ENCODE measurements around the gene TUBGCP6. TPM values are rescaled to one million over a fixed set of nuclear protein-coding genes. Genes with fewer than 3 reads are reported as not detected.

Gene TUBGCP6
- total RNA-seq, 1 experiment from 2014 or later, result 38.6 TPM

DNA sequence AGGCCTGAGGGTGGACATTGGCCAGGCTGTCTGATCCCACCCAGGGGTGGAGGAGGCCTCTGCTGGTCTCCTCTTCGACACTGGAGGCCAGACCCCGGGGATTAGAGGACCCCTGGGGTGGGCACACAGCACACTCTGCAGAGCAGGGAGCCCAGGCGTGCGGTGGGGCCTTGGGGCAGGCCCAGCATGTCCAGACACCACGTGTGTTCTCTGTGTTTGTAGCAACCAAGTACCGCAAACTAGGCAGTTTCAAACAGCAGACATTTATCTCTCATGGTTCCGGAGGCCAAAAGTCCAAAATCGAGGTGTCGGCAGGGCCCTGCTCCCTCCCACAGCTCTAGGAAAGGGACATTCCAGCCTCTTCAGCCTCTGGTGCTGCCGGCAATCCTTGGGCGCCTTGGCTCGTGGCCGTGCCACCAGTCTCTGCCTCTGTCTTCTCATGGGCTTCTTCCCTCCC lies 72.8 kb downstream of the TUBGCP6 start:
- TF ChIP-seq ZFX (IDR thresholded peaks at IDR 0.05) (no peak), JUND (IDR thresholded peaks at IDR 0.05) (no peak), SRF (IDR thresholded peaks at IDR 0.05; ENCODE audit: low read depth) (no peak), YY1 (IDR thresholded peaks at IDR 0.05; ENCODE audit: extremely low read depth, insufficient replicate concordance, low read depth, low read length) (no peak), SIN3A (IDR thresholded peaks at IDR 0.05; ENCODE audit: low read depth) (no peak), EGR1 (IDR thresholded peaks at IDR 0.05; ENCODE audit: low read depth) (no peak), ZNF274 (IDR thresholded peaks at IDR 0.05; ENCODE audit: low read depth, low read length) (no peak), CEBPB (IDR thresholded peaks at IDR 0.05; ENCODE audit: low read depth) (no peak), EZH2 (IDR thresholded peaks at IDR 0.05) (no peak), SP1 (IDR thresholded peaks at IDR 0.05; ENCODE audit: low read depth) (no peak), FOSL1 (IDR thresholded peaks at IDR 0.05; ENCODE audit: low read depth) (no peak), POLR2A (IDR thresholded peaks at IDR 0.05; ENCODE audit: borderline replicate concordance, extremely low read depth, insufficient read depth, insufficient read length) (no peak), ELF1 (IDR thresholded peaks at IDR 0.05; ENCODE audit: borderline replicate concordance, low read depth) (no peak), EZH2phosphoT487 (IDR thresholded peaks at IDR 0.05; ENCODE audit: borderline replicate concordance) (no peak), ZBTB33 (IDR thresholded peaks at IDR 0.05; ENCODE audit: extremely low read depth, insufficient replicate concordance, low read length) (no peak), CBX3 (IDR thresholded peaks at IDR 0.05; ENCODE audit: low read depth) (no peak), ATF3 (IDR thresholded peaks at IDR 0.05) (no peak)
- TF ChIP-seq, protein P1, sequence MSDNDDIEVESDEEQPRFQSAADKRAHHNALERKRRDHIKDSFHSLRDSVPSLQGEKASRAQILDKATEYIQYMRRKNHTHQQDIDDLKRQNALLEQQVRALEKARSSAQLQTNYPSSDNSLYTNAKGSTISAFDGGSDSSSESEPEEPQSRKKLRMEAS (IDR thresholded peaks at IDR 0.05), result no peak
- TF ChIP-seq, protein P2, sequence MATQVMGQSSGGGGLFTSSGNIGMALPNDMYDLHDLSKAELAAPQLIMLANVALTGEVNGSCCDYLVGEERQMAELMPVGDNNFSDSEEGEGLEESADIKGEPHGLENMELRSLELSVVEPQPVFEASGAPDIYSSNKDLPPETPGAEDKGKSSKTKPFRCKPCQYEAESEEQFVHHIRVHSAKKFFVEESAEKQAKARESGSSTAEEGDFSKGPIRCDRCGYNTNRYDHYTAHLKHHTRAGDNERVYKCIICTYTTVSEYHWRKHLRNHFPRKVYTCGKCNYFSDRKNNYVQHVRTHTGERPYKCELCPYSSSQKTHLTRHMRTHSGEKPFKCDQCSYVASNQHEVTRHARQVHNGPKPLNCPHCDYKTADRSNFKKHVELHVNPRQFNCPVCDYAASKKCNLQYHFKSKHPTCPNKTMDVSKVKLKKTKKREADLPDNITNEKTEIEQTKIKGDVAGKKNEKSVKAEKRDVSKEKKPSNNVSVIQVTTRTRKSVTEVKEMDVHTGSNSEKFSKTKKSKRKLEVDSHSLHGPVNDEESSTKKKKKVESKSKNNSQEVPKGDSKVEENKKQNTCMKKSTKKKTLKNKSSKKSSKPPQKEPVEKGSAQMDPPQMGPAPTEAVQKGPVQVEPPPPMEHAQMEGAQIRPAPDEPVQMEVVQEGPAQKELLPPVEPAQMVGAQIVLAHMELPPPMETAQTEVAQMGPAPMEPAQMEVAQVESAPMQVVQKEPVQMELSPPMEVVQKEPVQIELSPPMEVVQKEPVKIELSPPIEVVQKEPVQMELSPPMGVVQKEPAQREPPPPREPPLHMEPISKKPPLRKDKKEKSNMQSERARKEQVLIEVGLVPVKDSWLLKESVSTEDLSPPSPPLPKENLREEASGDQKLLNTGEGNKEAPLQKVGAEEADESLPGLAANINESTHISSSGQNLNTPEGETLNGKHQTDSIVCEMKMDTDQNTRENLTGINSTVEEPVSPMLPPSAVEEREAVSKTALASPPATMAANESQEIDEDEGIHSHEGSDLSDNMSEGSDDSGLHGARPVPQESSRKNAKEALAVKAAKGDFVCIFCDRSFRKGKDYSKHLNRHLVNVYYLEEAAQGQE (IDR thresholded peaks at IDR 0.05; ENCODE audit: low read depth), result no peak
- TF ChIP-seq, protein P3, sequence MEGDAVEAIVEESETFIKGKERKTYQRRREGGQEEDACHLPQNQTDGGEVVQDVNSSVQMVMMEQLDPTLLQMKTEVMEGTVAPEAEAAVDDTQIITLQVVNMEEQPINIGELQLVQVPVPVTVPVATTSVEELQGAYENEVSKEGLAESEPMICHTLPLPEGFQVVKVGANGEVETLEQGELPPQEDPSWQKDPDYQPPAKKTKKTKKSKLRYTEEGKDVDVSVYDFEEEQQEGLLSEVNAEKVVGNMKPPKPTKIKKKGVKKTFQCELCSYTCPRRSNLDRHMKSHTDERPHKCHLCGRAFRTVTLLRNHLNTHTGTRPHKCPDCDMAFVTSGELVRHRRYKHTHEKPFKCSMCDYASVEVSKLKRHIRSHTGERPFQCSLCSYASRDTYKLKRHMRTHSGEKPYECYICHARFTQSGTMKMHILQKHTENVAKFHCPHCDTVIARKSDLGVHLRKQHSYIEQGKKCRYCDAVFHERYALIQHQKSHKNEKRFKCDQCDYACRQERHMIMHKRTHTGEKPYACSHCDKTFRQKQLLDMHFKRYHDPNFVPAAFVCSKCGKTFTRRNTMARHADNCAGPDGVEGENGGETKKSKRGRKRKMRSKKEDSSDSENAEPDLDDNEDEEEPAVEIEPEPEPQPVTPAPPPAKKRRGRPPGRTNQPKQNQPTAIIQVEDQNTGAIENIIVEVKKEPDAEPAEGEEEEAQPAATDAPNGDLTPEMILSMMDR (IDR thresholded peaks at IDR 0.05 in 2 of 3, conservative IDR thresholded peaks at IDR 0.05 in 1 of 3; ENCODE audit: borderline replicate concordance in 1 of 3, insufficient read depth in 1 of 3, low read depth in 2 of 3, low read length in 2 of 3), result no peak
- Histone ChIP-seq H3K4me1 (ENCODE audit: control insufficient read depth in 1 of 2, insufficient read depth in 2 of 2, low read length in 2 of 2) (no peaks in the 10 kb centered on the region), H4K20me1 (ENCODE audit: insufficient read depth) (no peaks in the 10 kb centered on the region), H3K36me3 (ENCODE audit: control insufficient read depth in 1 of 2, insufficient read depth in 2 of 2, low read length in 2 of 2) (no peaks in the 10 kb centered on the region), H2AFZ (ENCODE audit: low read depth, low read length, poor library complexity, severe bottlenecking) (no peak overlapping the region), H3K9me2 (ENCODE audit: insufficient read depth) (no peaks in the 10 kb centered on the region), H3K4me2 (ENCODE audit: low read length) (no peak overlapping the region), H3K79me2 (ENCODE audit: insufficient read depth, low read length) (no peaks in the 10 kb centered on the region), H3K27me3 (ENCODE audit: insufficient read depth, low read length) (no peaks in the 10 kb centered on the region), H3K9me3 (ENCODE audit: control insufficient read depth in 1 of 2, insufficient read depth in 1 of 2, low read depth in 1 of 2, low read length in 2 of 2) (no peaks in the 10 kb centered on the region), H3K4me3 (replicated peaks in 1 of 2; ENCODE audit: low read depth in 1 of 2, low read length in 2 of 2) (no peak overlapping the region), H3K27ac (ENCODE audit: low read depth, low read length) (no peak overlapping the region), H3K9ac (ENCODE audit: low read length) (no peak overlapping the region)
- BruUV-seq (replicated peaks), result no TSS peak
- ChIA-PET POLR2A (no interaction called here), CTCF (no interaction called here), RAD21 (ENCODE audit: low non-redundant PET in 1 of 2, low total read pairs in 2 of 2, uncharacterized antibody in 2 of 2, unreplicated experiment in 2 of 2) (no interaction called here)
- DNase-seq (ENCODE audit: low read depth, low spot score) (no peak), ATAC-seq (no peak)
- intact Hi-C loops (cut with micrococcal nuclease), result no loop called here

All from HCT116 (cell line).